Ishikawa (cell line): ENCODE results near the gene SYCN.

ENCODE experiments used
- CEBPB ChIP-seq: IDR thresholded peaks from 2 replicates; pipeline ENCODE4 v1.6.1; 2012
- CREB1 ChIP-seq: IDR thresholded peaks from 2 replicates; pipeline ENCODE4 v1.6.1; 2012; ENCODE audit warnings: low read depth
- EGR1 ChIP-seq: IDR thresholded peaks from 2 replicates; pipeline ENCODE4 v1.6.1; 2012
- EP300 ChIP-seq: IDR thresholded peaks from 2 replicates; pipeline ENCODE4 v1.6.1; 2012; ENCODE audit warnings: borderline replicate concordance
- FOXM1 ChIP-seq: IDR thresholded peaks from 2 replicates; pipeline ENCODE4 v1.6.1; 2012; ENCODE audit warnings: low read depth, borderline replicate concordance
- NFIC ChIP-seq: IDR thresholded peaks from 2 replicates; pipeline ENCODE4 v1.6.1; 2012
- RAD21 ChIP-seq: IDR thresholded peaks from 2 replicates; pipeline ENCODE4 v1.6.1; 2012; ENCODE audit warnings: low read depth
- TAF1 ChIP-seq: IDR thresholded peaks from 2 replicates; pipeline ENCODE4 v1.6.1; 2012; ENCODE audit warnings: low read depth, mild to moderate bottlenecking
- TCF12 ChIP-seq: IDR thresholded peaks from 2 replicates; pipeline ENCODE4 v1.6.1; 2012; ENCODE audit warnings: low read depth
- TEAD4 ChIP-seq: IDR thresholded peaks from 2 replicates; pipeline ENCODE4 v1.6.1; 2012
- YY1 ChIP-seq: IDR thresholded peaks from 2 replicates; pipeline ENCODE4 v1.6.1; 2012; ENCODE audit warnings: low read depth
- ZBTB7A ChIP-seq: IDR thresholded peaks from 2 replicates; pipeline ENCODE4 v1.6.1; 2012; ENCODE audit warnings: low read depth
- TF ChIP-seq, protein P1 (sequence below): IDR thresholded peaks from 2 replicates; pipeline ENCODE4 v1.6.1; 2012
- TF ChIP-seq, protein P2 (sequence below): IDR thresholded peaks from 2 replicates; pipeline ENCODE4 v1.6.1; 2012; ENCODE audit warnings: low read depth, mild to moderate bottlenecking
- TF ChIP-seq, protein P3 (sequence below): IDR thresholded peaks from 2 replicates; pipeline ENCODE4 v1.6.1; 2012

SYCN gene

GRCh38 chr19:39175564-39175963 lies 28.5 kb downstream of the SYCN start:
- TF ChIP-seq CREB1 (no peak), CEBPB (no peak), EP300 (no peak)
- TF ChIP-seq, protein P1, sequence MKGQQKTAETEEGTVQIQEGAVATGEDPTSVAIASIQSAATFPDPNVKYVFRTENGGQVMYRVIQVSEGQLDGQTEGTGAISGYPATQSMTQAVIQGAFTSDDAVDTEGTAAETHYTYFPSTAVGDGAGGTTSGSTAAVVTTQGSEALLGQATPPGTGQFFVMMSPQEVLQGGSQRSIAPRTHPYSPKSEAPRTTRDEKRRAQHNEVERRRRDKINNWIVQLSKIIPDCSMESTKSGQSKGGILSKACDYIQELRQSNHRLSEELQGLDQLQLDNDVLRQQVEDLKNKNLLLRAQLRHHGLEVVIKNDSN = no peak
- TF ChIP-seq, protein P2, sequence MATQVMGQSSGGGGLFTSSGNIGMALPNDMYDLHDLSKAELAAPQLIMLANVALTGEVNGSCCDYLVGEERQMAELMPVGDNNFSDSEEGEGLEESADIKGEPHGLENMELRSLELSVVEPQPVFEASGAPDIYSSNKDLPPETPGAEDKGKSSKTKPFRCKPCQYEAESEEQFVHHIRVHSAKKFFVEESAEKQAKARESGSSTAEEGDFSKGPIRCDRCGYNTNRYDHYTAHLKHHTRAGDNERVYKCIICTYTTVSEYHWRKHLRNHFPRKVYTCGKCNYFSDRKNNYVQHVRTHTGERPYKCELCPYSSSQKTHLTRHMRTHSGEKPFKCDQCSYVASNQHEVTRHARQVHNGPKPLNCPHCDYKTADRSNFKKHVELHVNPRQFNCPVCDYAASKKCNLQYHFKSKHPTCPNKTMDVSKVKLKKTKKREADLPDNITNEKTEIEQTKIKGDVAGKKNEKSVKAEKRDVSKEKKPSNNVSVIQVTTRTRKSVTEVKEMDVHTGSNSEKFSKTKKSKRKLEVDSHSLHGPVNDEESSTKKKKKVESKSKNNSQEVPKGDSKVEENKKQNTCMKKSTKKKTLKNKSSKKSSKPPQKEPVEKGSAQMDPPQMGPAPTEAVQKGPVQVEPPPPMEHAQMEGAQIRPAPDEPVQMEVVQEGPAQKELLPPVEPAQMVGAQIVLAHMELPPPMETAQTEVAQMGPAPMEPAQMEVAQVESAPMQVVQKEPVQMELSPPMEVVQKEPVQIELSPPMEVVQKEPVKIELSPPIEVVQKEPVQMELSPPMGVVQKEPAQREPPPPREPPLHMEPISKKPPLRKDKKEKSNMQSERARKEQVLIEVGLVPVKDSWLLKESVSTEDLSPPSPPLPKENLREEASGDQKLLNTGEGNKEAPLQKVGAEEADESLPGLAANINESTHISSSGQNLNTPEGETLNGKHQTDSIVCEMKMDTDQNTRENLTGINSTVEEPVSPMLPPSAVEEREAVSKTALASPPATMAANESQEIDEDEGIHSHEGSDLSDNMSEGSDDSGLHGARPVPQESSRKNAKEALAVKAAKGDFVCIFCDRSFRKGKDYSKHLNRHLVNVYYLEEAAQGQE = no peak

DNA sequence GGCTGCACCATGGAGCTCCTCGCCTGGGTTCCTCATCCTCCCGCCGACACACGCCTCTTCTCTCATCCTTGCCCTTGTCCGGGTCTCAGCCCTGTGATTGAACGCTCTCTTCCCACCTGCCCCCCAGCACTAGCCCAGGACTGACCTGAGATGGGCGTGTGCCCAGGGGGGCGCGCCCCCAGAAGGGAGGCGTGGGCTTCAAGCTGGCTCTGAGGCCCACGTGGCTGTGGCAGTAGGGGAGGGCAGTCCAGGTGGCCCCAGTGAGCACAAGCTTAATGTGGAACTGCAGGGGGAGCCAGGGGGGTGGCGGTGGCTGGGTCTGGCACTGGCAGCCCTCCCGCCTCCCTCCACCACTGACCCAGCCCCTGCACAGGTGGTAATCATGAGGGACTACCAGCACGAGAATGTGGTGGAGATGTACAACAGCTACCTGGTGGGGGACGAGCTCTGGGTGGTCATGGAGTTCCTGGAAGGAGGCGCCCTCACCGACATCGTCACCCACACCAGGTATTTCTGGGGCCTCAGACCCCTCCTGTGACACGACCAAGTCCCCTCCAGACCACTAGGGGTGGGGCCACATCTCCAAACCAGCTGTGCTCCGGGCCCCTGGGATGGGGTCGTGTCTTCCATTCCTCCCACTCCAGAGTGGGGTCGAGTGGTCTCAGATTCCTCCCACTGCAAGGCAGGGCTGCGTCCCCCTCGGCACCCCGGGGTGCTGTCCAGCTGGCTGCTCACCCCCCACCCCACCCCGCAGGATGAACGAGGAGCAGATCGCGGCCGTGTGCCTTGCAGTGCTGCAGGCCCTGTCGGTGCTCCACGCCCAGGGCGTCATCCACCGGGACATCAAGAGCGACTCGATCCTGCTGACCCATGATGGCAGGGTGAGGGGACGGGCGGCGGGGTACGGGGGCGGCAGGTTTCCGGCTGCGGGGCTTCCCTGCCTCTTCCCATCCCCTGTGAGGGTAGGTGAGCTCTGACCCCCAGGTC lies 29.2 kb downstream of the SYCN start:
- TF ChIP-seq RAD21 (no peak), TCF12 (no peak), CREB1 (no peak), EP300 (no peak), CEBPB (no peak), TEAD4 (no peak), FOXM1 (no peak), EGR1 (no peak), NFIC (no peak), ZBTB7A (no peak), YY1 (no peak), TAF1 (no peak)
- TF ChIP-seq, protein P3, sequence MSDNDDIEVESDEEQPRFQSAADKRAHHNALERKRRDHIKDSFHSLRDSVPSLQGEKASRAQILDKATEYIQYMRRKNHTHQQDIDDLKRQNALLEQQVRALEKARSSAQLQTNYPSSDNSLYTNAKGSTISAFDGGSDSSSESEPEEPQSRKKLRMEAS = no peak
- TF ChIP-seq, protein P1 = no peak
- TF ChIP-seq, protein P2 = no peak

- TF ChIP-seq CREB1 (no peak), RAD21 (no peak), YY1 (no peak), NFIC (no peak), EP300 (no peak), ZBTB7A (no peak), TAF1 (no peak), FOXM1 (no peak), TEAD4 (no peak), EGR1 (no peak), CEBPB (no peak), TCF12 (no peak)
- TF ChIP-seq, protein P1 = no peak
- TF ChIP-seq, protein P3 = no peak
- TF ChIP-seq, protein P2 = no peak
Measured at GRCh38 chr19:39174142-39174541, 29.9 kb downstream of the SYCN start.
